Stimulated activated memory B cell treated with anti-CD40 and anti-IgM and Interleukin-4, amounts not matched to agents 10 μg/mL and 1 μg/mL and 100 μg/mL, for 72 hours (primary cell): ENCODE measurements around the gene ZNF672.

ENCODE experiments used
- ATAC-seq: fragments of 150-1000 bp; cut with Tn5 transposase; 2 replicates; pipeline ENCODE4 v1.10.0; 2021
- H3K27ac Mint-ChIP-seq: one replicate; pipeline ENCODE4 v1.8.0; 2022; ENCODE audit warnings: mild to moderate bottlenecking, mixed read lengths
- H3K27me3 Mint-ChIP-seq: one replicate; pipeline ENCODE4 v1.8.0; 2022; ENCODE audit warnings: mixed read lengths
- H3K36me3 Mint-ChIP-seq: one replicate; pipeline ENCODE4 v1.8.0; 2022; ENCODE audit warnings: mixed read lengths
- H3K4me1 Mint-ChIP-seq: one replicate; pipeline ENCODE4 v1.8.0; 2022; ENCODE audit warnings: mixed read lengths
- H3K4me3 Mint-ChIP-seq: one replicate; pipeline ENCODE4 v1.8.0; 2022; ENCODE audit warnings: mild to moderate bottlenecking, moderate library complexity, mixed read lengths
- H3K9me3 Mint-ChIP-seq: one replicate; pipeline ENCODE4 v1.8.0; 2022; ENCODE audit warnings: mixed read lengths

Gene ZNF672

DNA sequence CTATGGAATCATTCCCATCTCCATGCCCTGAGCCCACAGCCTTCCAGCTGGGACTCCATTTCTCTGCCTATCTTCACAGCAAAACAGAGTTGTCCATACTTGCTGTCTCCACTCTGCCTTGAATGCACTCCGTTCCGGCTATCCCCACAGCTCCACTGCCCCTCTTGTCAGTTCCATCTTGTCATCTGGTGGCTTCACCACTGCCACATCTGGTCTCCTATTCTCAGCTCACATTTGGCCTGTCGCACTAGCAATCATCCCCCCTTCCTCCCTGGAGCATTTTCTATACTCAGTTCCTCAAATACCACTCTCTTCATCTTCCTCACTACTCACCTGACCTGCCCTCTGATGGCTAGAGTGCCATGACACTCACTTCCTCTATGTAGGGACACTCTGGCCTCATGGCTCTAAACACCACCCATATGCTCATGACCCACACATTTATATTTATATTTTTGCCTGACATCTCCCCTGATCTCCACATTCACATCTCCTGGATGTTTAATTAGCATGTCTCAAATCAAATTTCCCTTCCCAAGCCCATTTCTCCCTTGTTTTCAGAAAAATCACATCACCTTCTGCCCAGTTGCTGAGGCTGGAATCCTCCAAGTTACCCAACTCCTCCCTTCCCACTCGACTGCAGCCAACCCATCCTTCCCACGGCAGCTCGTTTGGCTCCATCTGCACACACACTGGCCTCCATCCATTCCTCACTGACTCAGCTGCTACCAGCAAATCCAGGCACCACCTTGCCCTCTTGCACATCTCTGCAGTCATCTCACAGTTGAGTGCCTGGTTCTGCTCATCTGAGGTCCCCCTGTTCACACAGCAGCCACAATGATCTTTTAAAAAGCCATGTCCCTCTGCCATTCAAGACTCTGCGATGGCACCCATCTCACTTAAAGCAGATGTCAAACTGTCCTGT is 14.7 kb downstream of the ZNF672 start:
- H3K9me3 Mint-ChIP-seq: no peaks in the 10 kb centered on the region
- H3K4me1 Mint-ChIP-seq: peaks cover 11% of the 10 kb centered on the region
- peaks cover 17% of the 10 kb centered on the region for H3K36me3 Mint-ChIP-seq
- H3K4me3 Mint-ChIP-seq: no peak overlapping the region
- peak; percentile 59 for ATAC-seq
- no peaks in the 10 kb centered on the region for H3K27me3 Mint-ChIP-seq
- no peak overlapping the region for H3K27ac Mint-ChIP-seq

DNA sequence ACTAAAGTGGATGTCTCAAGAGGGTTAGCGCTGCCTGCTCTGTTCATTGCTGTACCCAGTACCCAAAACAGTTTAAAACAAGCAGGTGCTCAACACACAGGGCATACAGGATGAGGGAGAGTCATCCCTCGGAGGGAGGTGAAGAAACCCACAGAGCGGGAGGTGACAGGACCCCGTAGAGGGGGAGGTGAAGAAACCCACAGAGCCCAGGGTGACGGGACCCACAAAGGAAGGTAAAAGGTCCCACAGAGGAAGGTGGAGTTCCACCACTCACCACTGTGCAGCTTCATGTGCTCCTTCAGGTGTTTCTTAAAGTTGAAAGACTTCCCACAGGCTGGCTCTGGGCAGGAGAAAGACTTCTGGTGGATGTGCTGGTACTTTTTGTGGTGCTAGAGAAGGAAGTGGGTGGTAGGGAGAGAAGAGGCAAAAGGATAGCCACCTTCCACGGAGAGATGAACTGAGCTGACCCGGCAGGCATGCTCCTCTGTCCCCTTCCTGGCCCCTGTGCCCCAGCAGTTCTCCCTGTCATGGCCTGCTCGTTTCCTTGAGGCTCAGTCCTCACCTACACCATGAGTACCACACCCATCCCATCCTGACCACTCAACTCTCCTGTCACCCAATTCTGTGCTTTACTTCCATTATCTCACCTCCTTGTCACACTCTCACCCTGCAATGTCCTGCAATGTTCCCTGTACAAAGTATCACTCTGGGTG is 15.8 kb downstream of the ZNF672 start:
- Mint-ChIP-seq H3K4me3 (no peak overlapping the region), H3K4me1 (peaks cover 20% of the 10 kb centered on the region), H3K9me3 (no peaks in the 10 kb centered on the region), H3K36me3 (peaks cover 10% of the 10 kb centered on the region), H3K27me3 (no peaks in the 10 kb centered on the region), H3K27ac (no peak overlapping the region)
- no peak for ATAC-seq

DNA sequence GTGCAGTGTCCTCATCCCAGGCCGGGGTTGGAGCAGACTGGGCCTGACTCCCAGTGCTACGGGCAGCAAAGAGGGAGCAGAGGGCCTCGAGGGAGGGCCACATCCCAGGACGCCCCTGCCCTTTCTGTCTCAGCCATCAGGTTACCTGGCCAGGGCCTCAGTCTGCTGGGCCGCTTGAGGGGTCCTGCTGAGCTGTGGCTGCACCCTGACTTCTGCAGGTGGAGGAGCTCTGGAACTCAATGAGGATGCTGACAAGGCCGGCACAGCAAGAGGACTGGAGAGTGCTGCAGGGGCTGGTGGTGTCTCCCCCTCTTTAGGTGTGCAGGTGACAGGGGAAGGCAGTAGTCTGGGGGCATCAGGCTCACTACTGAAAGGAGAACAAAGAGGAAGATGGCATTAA is 17.6 kb downstream of the ZNF672 start:
- Mint-ChIP-seq H3K27me3 (no peaks in the 10 kb centered on the region), H3K36me3 (peaks cover 7% of the 10 kb centered on the region), H3K9me3 (no peaks in the 10 kb centered on the region), H3K4me3 (no peak overlapping the region), H3K27ac (no peak overlapping the region), H3K4me1 (peaks cover 36% of the 10 kb centered on the region)
- ATAC-seq: no peak

DNA sequence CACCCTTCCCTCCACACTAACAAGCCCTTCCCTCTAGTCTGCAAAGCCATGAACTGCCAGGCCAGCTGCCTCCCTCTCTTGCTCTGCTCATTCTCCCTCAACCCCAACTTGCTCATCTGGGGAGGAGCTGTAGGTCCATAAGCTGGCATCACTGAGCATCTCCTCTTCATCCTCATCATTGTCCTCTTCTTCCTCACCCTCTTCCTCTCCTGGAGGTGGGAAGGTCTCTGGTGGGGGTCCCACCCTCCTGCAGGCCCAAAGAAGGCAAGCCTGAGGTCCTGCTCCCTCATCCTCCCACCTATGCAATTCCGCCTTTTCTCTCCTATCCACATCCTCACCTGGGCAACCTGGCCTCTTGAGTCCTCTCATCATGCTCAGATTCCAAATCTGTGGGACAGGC is 18.2 kb downstream of the ZNF672 start:
- peaks cover 7% of the 10 kb centered on the region for H3K36me3 Mint-ChIP-seq
- peaks cover 37% of the 10 kb centered on the region for H3K4me1 Mint-ChIP-seq
- H3K27me3 Mint-ChIP-seq: no peaks in the 10 kb centered on the region
- no peak overlapping the region for H3K27ac Mint-ChIP-seq
- no peak overlapping the region for H3K4me3 Mint-ChIP-seq
- ATAC-seq: no peak
- H3K9me3 Mint-ChIP-seq: no peaks in the 10 kb centered on the region

DNA sequence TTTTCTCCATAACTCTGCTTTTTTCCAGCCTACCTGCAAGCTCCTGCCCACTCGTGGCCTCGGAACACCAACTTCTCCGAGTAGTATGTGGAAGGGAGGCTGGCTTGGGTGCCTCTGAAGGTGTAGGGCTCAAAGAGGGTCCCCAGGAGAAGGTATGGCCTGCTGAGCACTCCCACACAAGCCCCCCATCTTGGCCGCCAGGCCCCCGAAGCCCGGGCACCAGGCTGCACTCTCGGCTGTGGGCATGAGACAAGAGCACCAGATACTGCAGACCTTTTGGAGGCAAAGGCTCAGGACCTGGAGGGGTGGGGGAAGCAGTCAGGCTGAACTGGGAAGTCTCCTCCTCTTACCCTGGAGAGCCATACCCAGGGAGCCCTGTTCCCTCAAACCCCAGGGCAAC is 19.2 kb downstream of the ZNF672 start:
- H3K4me3 Mint-ChIP-seq: peak overlapping the region; percentile 94
- ATAC-seq: no peak
- H3K9me3 Mint-ChIP-seq: no peaks in the 10 kb centered on the region
- H3K27me3 Mint-ChIP-seq: no peaks in the 10 kb centered on the region
- peaks cover 37% of the 10 kb centered on the region for H3K4me1 Mint-ChIP-seq
- peaks cover 7% of the 10 kb centered on the region for H3K36me3 Mint-ChIP-seq
- peak overlapping the region; percentile 90 for H3K27ac Mint-ChIP-seq

DNA sequence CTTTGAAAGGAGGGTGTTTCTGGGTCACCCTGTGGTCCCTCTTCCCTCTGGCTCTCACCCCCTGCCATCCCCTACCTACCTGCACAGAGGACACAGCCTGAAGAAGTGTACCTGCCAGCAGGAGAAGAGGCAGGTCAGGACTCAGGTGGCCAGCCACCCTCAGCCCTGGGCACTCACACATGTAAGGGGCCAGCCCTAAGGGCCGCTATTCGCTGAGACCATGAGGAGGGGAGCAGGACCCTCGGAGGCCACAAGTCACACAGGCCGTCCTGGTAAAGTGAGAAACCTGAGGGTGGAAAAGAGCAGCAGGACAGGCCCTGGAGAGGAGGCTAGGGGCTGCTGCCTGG is 19.7 kb downstream of the ZNF672 start:
- ATAC-seq: no peak
- peaks cover 7% of the 10 kb centered on the region for H3K36me3 Mint-ChIP-seq
- H3K9me3 Mint-ChIP-seq: no peaks in the 10 kb centered on the region
- H3K4me1 Mint-ChIP-seq: peaks cover 42% of the 10 kb centered on the region
- peak overlapping the region; percentile 94 for H3K4me3 Mint-ChIP-seq
- H3K27ac Mint-ChIP-seq: peak overlapping the region; percentile 90
- no peaks in the 10 kb centered on the region for H3K27me3 Mint-ChIP-seq

DNA sequence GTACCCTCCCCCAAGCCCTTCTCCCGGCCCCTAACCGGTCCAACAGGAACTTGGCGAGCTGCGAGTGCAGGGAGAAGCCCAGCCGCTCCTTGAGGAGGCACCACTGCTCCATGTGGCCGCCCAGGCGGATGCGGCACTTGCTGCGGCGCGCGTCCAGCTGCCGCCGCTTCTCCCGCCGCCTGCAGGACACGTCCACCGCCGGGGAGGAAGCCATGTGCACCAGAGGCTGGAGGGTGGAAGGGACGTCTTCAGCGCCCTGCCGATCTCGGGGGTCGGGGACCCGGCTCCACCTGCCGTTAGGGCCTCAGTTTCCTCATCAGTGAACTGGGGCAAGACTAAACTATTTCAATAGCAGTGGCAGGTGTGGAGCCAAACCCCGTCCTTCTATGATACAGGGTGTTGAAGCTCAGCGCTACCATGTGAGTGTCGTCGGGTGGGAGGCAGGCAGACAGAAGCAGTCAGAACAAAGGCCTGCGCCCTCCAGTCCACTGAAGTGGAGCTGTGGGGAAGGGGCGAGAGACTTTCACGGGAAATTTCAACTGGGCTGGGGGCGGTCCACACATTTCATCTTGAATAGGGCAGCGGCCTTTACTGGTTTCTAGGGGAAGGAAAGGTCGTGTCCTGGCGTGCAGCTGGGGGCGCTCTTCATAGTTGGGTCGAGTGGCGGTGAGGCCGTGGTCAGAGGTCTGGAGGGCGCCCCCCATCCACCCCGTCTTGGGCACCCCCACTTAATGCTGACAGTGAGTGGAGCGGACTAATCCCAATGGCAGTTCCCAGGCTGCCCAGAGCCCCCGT is 20.3 kb downstream of the ZNF672 start:
- H3K4me1 Mint-ChIP-seq: peaks cover 45% of the 10 kb centered on the region
- peaks cover 7% of the 10 kb centered on the region for H3K36me3 Mint-ChIP-seq
- peak overlapping the region; percentile 90 for H3K27ac Mint-ChIP-seq

DNA sequence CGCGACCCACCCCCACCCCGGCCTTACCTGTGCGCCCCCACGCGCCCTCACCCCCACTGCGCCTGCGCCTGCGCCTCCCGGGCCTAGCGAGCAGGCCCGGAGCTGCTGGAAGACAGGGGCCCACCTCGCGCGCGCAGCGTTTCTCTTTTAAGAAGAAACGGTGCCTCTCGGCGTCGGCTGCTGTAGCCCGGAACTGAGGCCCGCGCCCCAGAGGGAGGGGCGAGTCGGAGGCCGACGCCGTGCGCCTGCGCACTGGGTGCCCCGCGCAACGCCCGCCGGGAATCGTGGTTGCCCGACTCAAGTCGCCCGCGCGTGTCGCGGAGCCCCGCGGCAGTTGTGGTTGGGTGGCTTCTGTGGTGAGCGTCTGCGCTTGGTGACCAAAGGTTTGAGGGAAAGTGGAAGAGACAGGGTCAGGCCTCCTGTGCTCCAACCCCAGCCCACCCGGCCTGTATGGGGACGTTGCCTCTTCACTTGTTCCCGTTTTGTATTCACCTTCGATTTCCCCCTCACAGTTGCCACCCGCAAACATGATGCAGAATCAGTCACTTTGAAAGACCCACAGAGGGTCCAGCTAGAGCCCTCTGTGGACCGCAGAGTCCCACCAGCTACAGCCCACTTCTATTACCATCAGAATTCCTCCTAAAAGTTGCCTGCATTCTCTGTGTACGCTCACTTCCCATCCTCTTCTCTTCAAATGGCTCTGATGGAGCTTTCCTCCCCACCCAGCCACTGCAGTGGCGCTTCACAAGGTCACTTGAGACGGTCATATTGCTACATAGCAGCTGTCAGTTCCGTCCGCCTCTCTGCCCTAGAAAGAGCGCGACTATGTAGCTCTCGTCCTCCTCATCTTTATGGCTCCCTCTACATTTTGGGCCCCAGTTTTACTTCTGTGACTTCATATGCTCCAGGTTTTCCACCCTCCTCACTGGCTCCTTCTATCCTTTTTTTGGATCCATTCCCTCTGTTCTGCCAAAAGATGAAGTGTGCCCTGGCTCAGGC is 21.2 kb downstream of the ZNF672 start, which contains the start of gene ZNF692:
Gene ZNF692, minus strand, starts transcription at position 195 of the 999 bp plus-strand sequence. CDS start 776 bp downstream, outside the sequence.
- ATAC-seq: peak; percentile 94
- Mint-ChIP-seq H3K4me1 (peaks cover 53% of the 10 kb centered on the region), H3K4me3 (peak within 1 kb of the TSS; percentile 94), H3K27me3 (no peaks in the 10 kb centered on the region), H3K9me3 (no peaks in the 10 kb centered on the region), H3K27ac (peak within 1 kb of the TSS; percentile 90), H3K36me3 (peaks cover 7% of the 10 kb centered on the region)

More for the DNA sequence above, 20.3 kb downstream of the ZNF672 start:
- peak; percentile 76 for ATAC-seq
- peak overlapping the region; percentile 94 for H3K4me3 Mint-ChIP-seq
- no peaks in the 10 kb centered on the region for H3K27me3 Mint-ChIP-seq
- H3K9me3 Mint-ChIP-seq: no peaks in the 10 kb centered on the region

DNA sequence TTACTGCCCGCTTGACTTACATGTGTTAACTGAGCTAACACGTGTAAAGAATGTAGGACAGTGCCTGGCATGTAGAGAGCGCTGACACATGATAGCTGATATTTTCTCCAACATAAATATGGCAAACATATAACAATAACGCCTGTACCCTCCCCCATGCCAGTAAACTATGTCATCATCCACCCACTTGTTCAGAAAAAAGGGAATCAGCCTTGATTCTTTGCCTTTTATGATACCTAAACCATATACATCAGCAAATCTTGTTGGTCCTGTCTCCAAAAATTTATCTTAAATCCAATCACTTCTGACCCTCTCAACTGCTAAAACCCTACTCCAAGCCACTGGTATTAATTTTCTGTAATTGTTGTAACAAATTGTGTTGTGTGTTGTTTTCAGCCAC is 22.0 kb downstream of the ZNF672 start:
- no peak for ATAC-seq
- Mint-ChIP-seq H3K9me3 (no peaks in the 10 kb centered on the region), H3K27me3 (no peaks in the 10 kb centered on the region), H3K4me1 (peaks cover 56% of the 10 kb centered on the region), H3K4me3 (peak overlapping the region; percentile 94), H3K27ac (peak overlapping the region; percentile 90), H3K36me3 (peaks cover 7% of the 10 kb centered on the region)

DNA sequence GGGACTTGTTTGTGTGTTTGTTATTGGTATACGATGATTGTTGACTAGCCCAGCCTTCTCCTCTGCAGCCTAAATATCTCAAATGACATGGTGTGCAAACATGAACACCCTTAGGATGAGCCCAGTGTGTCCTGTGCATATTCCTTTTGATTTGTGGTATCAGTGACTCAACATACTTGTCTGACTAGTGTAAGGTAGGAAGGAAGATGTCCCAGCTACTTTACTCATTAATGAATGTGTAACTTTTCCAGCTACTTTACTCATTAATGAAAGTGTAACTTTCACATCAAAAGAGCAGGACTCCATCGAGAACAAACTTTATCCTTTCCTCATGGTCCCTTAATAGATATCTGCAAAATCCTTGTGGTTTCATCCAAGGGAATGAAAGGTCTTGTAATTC is 23.6 kb downstream of the ZNF672 start:
- Mint-ChIP-seq H3K27me3 (no peaks in the 10 kb centered on the region), H3K4me3 (no peak overlapping the region), H3K9me3 (no peaks in the 10 kb centered on the region), H3K27ac (peak overlapping the region; percentile 6), H3K4me1 (peaks cover 49% of the 10 kb centered on the region), H3K36me3 (no peaks in the 10 kb centered on the region)
- ATAC-seq: no peak

DNA sequence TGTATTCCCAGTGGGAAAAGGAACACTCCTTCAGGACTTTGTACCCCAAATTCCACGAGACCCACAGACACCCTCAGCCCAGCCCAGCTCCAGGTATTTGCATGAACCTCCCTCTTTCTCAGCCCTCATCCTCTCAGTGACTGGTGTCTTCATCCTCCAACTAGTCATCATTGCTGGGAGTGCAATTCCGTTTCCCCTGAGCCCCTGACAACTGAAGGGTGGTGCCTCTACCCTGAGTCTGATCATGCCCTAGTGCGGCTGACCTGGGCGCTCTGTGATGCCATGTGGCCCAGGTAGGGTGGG is 24.6 kb downstream of the ZNF672 start:
- ATAC-seq: peak; percentile 3
- H3K27ac Mint-ChIP-seq: peak overlapping the region; percentile 80
- no peaks in the 10 kb centered on the region for H3K27me3 Mint-ChIP-seq
- peaks cover 45% of the 10 kb centered on the region for H3K4me1 Mint-ChIP-seq
- H3K9me3 Mint-ChIP-seq: no peaks in the 10 kb centered on the region
- H3K4me3 Mint-ChIP-seq: peak overlapping the region; percentile 83
- H3K36me3 Mint-ChIP-seq: no peaks in the 10 kb centered on the region

DNA sequence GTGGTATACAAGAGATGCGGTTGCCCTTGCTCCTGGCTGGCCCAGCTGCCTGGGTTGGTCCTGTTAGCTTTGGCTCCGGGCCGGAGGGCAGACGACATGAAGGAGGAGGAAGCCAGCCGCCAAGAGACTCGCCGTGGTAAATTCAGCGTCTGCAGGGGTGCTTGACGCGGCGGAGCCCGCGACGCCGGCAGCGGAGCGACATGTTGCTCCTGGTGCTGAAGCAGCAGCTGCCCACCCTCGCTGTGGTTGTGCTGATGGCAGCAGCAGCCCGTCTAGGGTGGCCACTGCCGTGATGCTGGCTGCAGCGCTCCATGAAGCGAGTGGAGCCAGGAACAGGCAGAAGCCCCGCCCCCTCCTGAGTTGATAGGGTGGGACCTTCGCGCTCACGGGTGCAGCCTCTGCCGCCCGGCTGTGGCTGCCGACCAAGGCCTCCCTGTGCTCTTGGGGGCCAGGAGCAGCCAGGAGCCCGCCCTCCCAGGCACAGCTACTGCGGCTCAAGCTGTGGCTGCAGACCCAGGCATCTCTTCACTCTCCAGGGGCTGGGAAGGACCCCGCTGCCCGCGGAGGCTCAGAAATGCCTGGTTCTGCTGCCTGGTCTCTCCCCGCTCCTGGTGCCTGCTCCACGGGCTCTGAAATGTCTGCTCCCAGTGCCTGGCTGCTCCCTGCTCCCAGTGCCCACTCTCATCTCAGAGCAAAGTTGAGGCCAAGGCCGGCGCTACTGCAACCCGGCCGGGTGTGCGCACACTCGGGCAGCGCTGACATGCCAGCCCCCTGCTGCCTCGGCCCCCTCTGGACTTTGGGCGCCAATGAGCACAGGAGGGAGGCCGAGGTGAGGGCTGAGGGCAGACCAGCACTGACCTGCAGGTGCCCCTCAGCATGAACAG is 25.2 kb downstream of the ZNF672 start:
- Mint-ChIP-seq H3K36me3 (no peaks in the 10 kb centered on the region), H3K9me3 (no peaks in the 10 kb centered on the region), H3K4me3 (peak overlapping the region; percentile 83), H3K4me1 (peaks cover 39% of the 10 kb centered on the region), H3K27me3 (no peaks in the 10 kb centered on the region), H3K27ac (peak overlapping the region; percentile 80)
- peak; percentile 76 for ATAC-seq

DNA sequence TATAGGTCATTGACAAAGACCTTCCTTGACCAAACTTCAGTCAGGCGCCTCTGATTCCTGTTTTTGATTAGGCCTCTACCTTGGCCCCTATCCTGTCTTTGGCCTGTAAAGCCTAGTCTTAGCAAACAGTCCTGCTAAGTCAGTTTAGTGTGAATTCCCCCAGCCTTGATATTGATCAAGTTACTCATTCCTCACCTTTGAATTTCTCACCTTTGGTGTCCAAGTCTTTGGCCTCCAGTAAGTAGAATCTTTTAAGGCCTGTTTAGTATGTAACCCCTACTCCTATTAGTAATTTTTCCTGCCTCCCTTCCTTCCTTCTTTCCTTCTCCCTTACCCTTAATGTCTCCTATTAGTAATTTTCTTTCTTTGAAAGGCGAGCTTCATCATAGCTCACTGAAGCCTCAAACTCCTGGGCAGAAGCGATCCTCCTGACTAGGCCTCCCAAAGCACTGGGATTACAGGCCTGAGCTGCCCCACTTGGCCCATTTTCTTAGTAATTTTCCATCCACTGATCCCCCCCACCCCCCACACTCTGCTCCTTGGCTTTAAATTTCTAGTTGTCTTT is 33.9 kb downstream of the ZNF672 start:
- H3K4me3 Mint-ChIP-seq: no peak overlapping the region
- H3K4me1 Mint-ChIP-seq: peaks cover 14% of the 10 kb centered on the region
- no peaks in the 10 kb centered on the region for H3K36me3 Mint-ChIP-seq
- no peak for ATAC-seq
- no peak overlapping the region for H3K27ac Mint-ChIP-seq
- H3K27me3 Mint-ChIP-seq: no peaks in the 10 kb centered on the region
- no peaks in the 10 kb centered on the region for H3K9me3 Mint-ChIP-seq
